DND-41 (cell line): ENCODE measurements around the gene JKAMP.
A peak's percentile ranks its signal among the peaks of the same experiment; 100 is the strongest.

Source experiments
- ATAC-seq: fragments of 200-7000 bp; cut with Tn5 transposase; 3 replicates; pipeline ENCODE4 v1.9.1; 2021; ENCODE audit warnings: low read depth; ENCODE audit not compliant: insufficient read depth
- DNase-seq: peaks from one replicate; pipeline ENCODE4 v3.0.0-alpha.2; 2020
- H2AFZ ChIP-seq: 2 replicates; pipeline ENCODE4 v1.6.0; 2012; ENCODE audit warnings: low read depth, low read length
- H3K27ac ChIP-seq: 2 replicates; pipeline ENCODE4 v1.5.1; 2012; ENCODE audit warnings: low read length, inconsistent platforms
- H3K27me3 ChIP-seq: fragments of 200-600 bp; sonication (generic); 2 replicates; pipeline ENCODE4 v1.6.0; 2012; ENCODE audit warnings: low read length, mild to moderate bottlenecking, inconsistent platforms; ENCODE audit not compliant: insufficient read depth, poor library complexity
- H3K36me3 ChIP-seq: 2 replicates; pipeline ENCODE4 v1.5.1; 2012; ENCODE audit warnings: low read length, inconsistent platforms; ENCODE audit not compliant: insufficient read depth
- H3K4me1 ChIP-seq: 2 replicates; pipeline ENCODE4 v1.5.1; 2012; ENCODE audit warnings: mild to moderate bottlenecking, low read length; ENCODE audit not compliant: insufficient read depth
- H3K4me2 ChIP-seq: 2 replicates; pipeline ENCODE4 v1.6.0; 2012; ENCODE audit warnings: mild to moderate bottlenecking, moderate library complexity, low read length, inconsistent platforms; ENCODE audit not compliant: insufficient read depth
- H3K4me3 ChIP-seq, 2 experiments: fragments of 200-600 bp in 1 of 2; shearing (Covaris generic) in 1 of 2; 2 replicates each; pipeline ENCODE4 v1.5.1; 2012 to 2016; ENCODE audit warnings: inconsistent platforms in 2 of 2, low read length in 2 of 2, mild to moderate bottlenecking in 2 of 2, low read depth in 1 of 2, moderate library complexity in 1 of 2
- H3K79me2 ChIP-seq: 2 replicates; pipeline ENCODE4 v1.6.0; 2012; ENCODE audit warnings: low read length, inconsistent platforms; ENCODE audit not compliant: insufficient read depth
- H3K9ac ChIP-seq: 2 replicates; pipeline ENCODE4 v1.6.0; 2012; ENCODE audit warnings: low read depth, mild to moderate bottlenecking, inconsistent platforms, low read length, moderate library complexity
- H3K9me3 ChIP-seq: 2 replicates; pipeline ENCODE4 v1.5.1; 2012; ENCODE audit warnings: low read length, moderate library complexity, mild to moderate bottlenecking, inconsistent platforms; ENCODE audit not compliant: insufficient read depth, severe bottlenecking
- H4K20me1 ChIP-seq: 2 replicates; pipeline ENCODE4 v1.6.0; 2012; ENCODE audit warnings: low read length; ENCODE audit not compliant: insufficient read depth
- EZH2 ChIP-seq: IDR thresholded peaks from 3 replicates; pipeline ENCODE4 v1.6.1; 2012; ENCODE audit warnings: borderline replicate concordance, low read depth, mild to moderate bottlenecking, moderate library complexity, low read length, inconsistent platforms; ENCODE audit not compliant: severe bottlenecking
- TF ChIP-seq, protein P1 (sequence below): IDR thresholded peaks from 2 replicates; pipeline ENCODE4 v1.5.1; 2012; ENCODE audit warnings: borderline replicate concordance, low read length, moderate library complexity, mild to moderate bottlenecking; ENCODE audit not compliant: poor library complexity, severe bottlenecking; ENCODE audit errors: extremely low read depth

Gene JKAMP

DNA sequence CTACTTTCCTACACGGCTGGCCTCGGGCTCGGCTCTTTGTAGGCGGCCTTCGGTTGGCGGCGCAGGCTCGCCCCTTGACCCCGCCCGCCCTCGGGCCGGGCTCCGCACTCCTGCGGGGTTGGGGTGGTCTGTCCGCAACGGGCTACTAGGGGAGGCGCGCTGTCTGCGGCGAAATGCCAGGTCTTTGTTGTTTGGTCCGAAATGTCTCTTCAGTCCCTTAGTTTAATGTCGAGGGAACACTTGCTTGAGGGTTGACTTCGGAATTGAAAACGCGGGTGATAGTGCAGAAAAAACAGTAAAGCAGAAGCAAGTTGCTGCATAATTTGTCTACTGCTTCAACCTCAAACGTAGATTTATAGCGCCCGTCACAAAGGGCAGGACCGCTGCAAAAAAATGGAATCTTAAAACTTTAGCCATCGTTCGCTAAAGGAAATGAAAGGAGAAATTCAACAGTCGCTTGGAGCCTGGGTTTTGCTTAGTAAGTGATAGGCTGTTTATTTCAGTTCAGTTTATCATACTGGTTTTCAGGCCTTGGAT, 390 bp downstream of the JKAMP start:
- Histone ChIP-seq H3K27ac (peak overlapping the region; percentile 84), H3K36me3 (peaks cover 23% of the 10 kb centered on the region), H3K9ac (peak overlapping the region; percentile 84), H3K79me2 (peaks cover 44% of the 10 kb centered on the region), H3K27me3 (no peaks in the 10 kb centered on the region), H3K4me3 (peak overlapping the region; percentile 74 to 79), H4K20me1 (no peaks in the 10 kb centered on the region), H2AFZ (peak overlapping the region; percentile 85), H3K9me3 (no peaks in the 10 kb centered on the region), H3K4me1 (peaks cover 50% of the 10 kb centered on the region), H3K4me2 (peak overlapping the region; percentile 89)
- ATAC-seq: peak; percentile 59
- no peak for DNase-seq
- TF ChIP-seq EZH2: no peak
- TF ChIP-seq, protein P1, sequence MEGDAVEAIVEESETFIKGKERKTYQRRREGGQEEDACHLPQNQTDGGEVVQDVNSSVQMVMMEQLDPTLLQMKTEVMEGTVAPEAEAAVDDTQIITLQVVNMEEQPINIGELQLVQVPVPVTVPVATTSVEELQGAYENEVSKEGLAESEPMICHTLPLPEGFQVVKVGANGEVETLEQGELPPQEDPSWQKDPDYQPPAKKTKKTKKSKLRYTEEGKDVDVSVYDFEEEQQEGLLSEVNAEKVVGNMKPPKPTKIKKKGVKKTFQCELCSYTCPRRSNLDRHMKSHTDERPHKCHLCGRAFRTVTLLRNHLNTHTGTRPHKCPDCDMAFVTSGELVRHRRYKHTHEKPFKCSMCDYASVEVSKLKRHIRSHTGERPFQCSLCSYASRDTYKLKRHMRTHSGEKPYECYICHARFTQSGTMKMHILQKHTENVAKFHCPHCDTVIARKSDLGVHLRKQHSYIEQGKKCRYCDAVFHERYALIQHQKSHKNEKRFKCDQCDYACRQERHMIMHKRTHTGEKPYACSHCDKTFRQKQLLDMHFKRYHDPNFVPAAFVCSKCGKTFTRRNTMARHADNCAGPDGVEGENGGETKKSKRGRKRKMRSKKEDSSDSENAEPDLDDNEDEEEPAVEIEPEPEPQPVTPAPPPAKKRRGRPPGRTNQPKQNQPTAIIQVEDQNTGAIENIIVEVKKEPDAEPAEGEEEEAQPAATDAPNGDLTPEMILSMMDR: peak; percentile 2

DNA sequence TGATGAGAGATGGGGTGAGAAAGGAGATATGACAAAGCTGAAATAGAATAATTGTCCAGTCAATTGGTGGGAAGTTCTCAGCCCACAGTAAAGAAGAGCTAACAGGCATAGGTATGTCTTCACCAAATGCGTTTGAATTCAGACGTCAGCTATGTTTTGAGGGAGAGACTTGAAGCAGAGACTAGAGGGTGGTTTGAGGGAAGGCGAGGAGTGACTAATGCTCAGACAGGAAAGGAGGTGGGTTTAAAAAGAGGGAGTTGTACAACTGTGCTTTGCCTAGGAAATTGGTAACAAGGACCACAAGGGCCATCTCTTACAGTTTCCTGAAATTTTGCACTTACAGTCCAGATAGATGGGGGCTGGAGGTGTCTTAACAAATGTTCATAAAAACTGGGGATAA, 6.4 kb downstream of the JKAMP start:
- Histone ChIP-seq H3K4me3 (no peak overlapping the region), H2AFZ (no peak overlapping the region), H3K79me2 (peaks cover 23% of the 10 kb centered on the region), H3K9me3 (no peaks in the 10 kb centered on the region), H3K9ac (no peak overlapping the region), H3K36me3 (peaks cover 69% of the 10 kb centered on the region), H3K27ac (no peak overlapping the region), H4K20me1 (no peaks in the 10 kb centered on the region), H3K4me1 (peaks cover 12% of the 10 kb centered on the region), H3K27me3 (no peaks in the 10 kb centered on the region), H3K4me2 (no peak overlapping the region)
- TF ChIP-seq EZH2: no peak
- TF ChIP-seq, protein P1: no peak
- no peak for ATAC-seq
- no peak for DNase-seq

DNA sequence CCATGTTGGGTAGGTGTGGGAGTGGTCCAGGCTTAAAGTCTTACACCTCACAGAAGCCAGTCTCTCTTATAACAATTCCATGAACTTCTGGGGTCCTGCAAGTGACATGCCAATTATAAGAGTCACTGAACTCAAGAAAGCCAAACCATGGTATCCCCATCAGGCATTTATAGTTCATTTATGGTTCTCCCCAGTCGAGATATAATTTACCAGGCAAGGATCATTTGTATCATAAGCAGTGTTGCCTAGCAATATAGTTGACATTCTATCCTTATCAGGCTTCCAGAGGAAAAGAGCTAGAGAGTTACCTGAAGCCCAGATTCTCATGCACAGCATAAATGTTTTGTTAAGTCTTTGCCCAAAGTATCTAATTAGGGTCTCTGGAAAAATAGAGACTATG, 8.1 kb downstream of the JKAMP start:
- DNase-seq (no peak), ATAC-seq (no peak)

More for the DNA sequence above, 8.1 kb downstream of the JKAMP start:
- H3K27me3 ChIP-seq: no peaks in the 10 kb centered on the region
- H3K27ac ChIP-seq: no peak overlapping the region
- H3K9ac ChIP-seq: no peak overlapping the region
- H3K9me3 ChIP-seq: no peaks in the 10 kb centered on the region
- TF ChIP-seq, protein P1: no peak
- TF ChIP-seq EZH2: no peak
- peaks cover 81% of the 10 kb centered on the region for H3K36me3 ChIP-seq
- H2AFZ ChIP-seq: no peak overlapping the region
- no peaks in the 10 kb centered on the region for H3K4me1 ChIP-seq
- H3K4me2 ChIP-seq: no peak overlapping the region
- H3K4me3 ChIP-seq: no peak overlapping the region
- H3K79me2 ChIP-seq: peaks cover 8% of the 10 kb centered on the region
- H4K20me1 ChIP-seq: no peaks in the 10 kb centered on the region
